Naive thymus-derived CD8-positive, alpha-beta T cell (primary cell): Measurements from ENCODE around the gene SMIM29. TPM values are rescaled to one million over a fixed set of nuclear protein-coding genes. Genes with fewer than 3 reads are reported as not detected.

Experiments used
- ATAC-seq, 2 donors: fragments of 150-1000 bp; cut with Tn5 transposase in 1 of 2; sonication (Bioruptor Pico), chemical (Tn5 transposase) in 1 of 2; 1 replicate in 1 of 2; 2 replicates in 1 of 2; pipeline ENCODE4 v1.10.0; 2021; ENCODE audit warnings: mild to moderate bottlenecking in 2 of 2, moderate library complexity in 2 of 2
- POLR2A ChIA-PET: fragments of 350-600 bp; sonication (Branson Sonifier 250); formaldehyde crosslinking; loops from one replicate; lab custom pipeline; 2021; ENCODE audit warnings: antibody characterized with exemption; lab: Charles Lee
- DNase-seq, 10 donors: peaks; one replicate each; pipeline versions ENCODE4 v3.0.0 to v3.0.0-alpha.2; 2020 to 2022
- H3K27ac Mint-ChIP-seq, 10 donors: one replicate each; pipeline ENCODE4 v1.8.0; 2020 to 2022; ENCODE audit warnings: mild to moderate bottlenecking in 10 of 10, mixed read lengths in 10 of 10, moderate library complexity in 4 of 10, inconsistent platforms in 1 of 10
- H3K27me3 Mint-ChIP-seq, 5 donors: one replicate each; pipeline ENCODE4 v1.8.0; 2021 to 2022; ENCODE audit warnings: mixed read lengths in 5 of 5
- H3K36me3 Mint-ChIP-seq, 3 donors: one replicate each; pipeline ENCODE4 v1.8.0; 2020 to 2022; ENCODE audit warnings: mixed read lengths in 3 of 3, mild to moderate bottlenecking in 2 of 3, inconsistent platforms in 1 of 3
- H3K4me1 Mint-ChIP-seq, 4 donors: one replicate each; pipeline ENCODE4 v1.8.0; 2021 to 2022; ENCODE audit warnings: mixed read lengths in 4 of 4
- H3K4me3 Mint-ChIP-seq, 10 donors: one replicate each; pipeline ENCODE4 v1.8.0; 2020 to 2022; ENCODE audit warnings: mild to moderate bottlenecking in 10 of 10, mixed read lengths in 10 of 10, moderate library complexity in 6 of 10, inconsistent platforms in 1 of 10
- H3K9me3 Mint-ChIP-seq, 9 donors: one replicate each; pipeline ENCODE4 v1.8.0; 2020 to 2022; ENCODE audit warnings: mixed read lengths in 9 of 9, mild to moderate bottlenecking in 3 of 9, inconsistent platforms in 1 of 9, moderate library complexity in 1 of 9
- polyA plus RNA-seq, 3 donors: library from polyadenylated mRNA; unstranded; fragments of 300-500 nt; fragmentation: Illumina TruSeq; gene quantifications; one replicate each; pipeline ENCODE4 v1.2.3, GENCODE V29; 2021
- total RNA-seq, 8 experiments: library from RNA in 2 of 8; stranded (reverse) in 2 of 8; gene quantifications; one replicate each; pipeline ENCODE4 v1.2.3 and lab custom pipeline; 2021 to 2026

SMIM29 gene
- total and polyA plus RNA-seq, 5 experiments from 2014 or later, result 21.0 to 45.4 (median 37.6) TPM

- no peaks in the 10 kb centered on the region for H3K36me3 Mint-ChIP-seq
- peaks cover 0 to 2% (median 0%) of the 10 kb centered on the region in 9 donors for H3K9me3 Mint-ChIP-seq
- ATAC-seq (no peak), DNase-seq (no peak)
- H3K27me3 Mint-ChIP-seq, result no peaks in the 10 kb centered on the region
- H3K27ac Mint-ChIP-seq, result peak overlapping the region in 6 of 10 donors; percentile 15 to 87 (median 62)
- H3K4me1 Mint-ChIP-seq, result peaks cover 8 to 23% (median 10%) of the 10 kb centered on the region in 4 donors
- peak overlapping the region in 1 of 10 donors; percentile 45 for H3K4me3 Mint-ChIP-seq
- POLR2A ChIA-PET, result interaction anchor here (0.7 kb wide), 1 partner anchor 14 kb away, joined by 3 read pairs; no protein-coding TSS in a partner anchor
Observed at GRCh38 chr6:34230653-34231371, 18.0 kb downstream of the SMIM29 start.

GRCh38 chr6:34229877-34230276 lies 18.9 kb downstream of the SMIM29 start:
- ATAC-seq (no peak), DNase-seq (no peak)
- Mint-ChIP-seq H3K4me1 (peaks cover 7 to 26% (median 9%) of the 10 kb centered on the region in 4 donors), H3K9me3 (peaks cover 0 to 2% (median 0%) of the 10 kb centered on the region in 9 donors), H3K4me3 (no peak overlapping the region), H3K36me3 (no peaks in the 10 kb centered on the region), H3K27me3 (no peaks in the 10 kb centered on the region), H3K27ac (peak overlapping the region in 2 of 10 donors; percentile 50 to 87)
- POLR2A ChIA-PET, result no interaction called here

GRCh38 chr6:34227761-34228421 lies 20.9 kb downstream of the SMIM29 start:
- H3K27ac Mint-ChIP-seq, result peak overlapping the region in 1 of 10 donors; percentile 58
- DNase-seq, result no peak
- no peak for ATAC-seq
- no peaks in the 10 kb centered on the region for H3K27me3 Mint-ChIP-seq
- peaks cover 6 to 39% (median 14%) of the 10 kb centered on the region in 4 donors for H3K4me1 Mint-ChIP-seq
- H3K36me3 Mint-ChIP-seq, result no peaks in the 10 kb centered on the region
- peaks cover 0 to 2% (median 0%) of the 10 kb centered on the region in 9 donors for H3K9me3 Mint-ChIP-seq
- POLR2A ChIA-PET, result interaction anchor here (3.1 kb wide), 1 partner anchor 9 kb away, joined by 22 read pairs; the partner anchor contains the start of gene HMGA1
- no peak overlapping the region for H3K4me3 Mint-ChIP-seq

- Mint-ChIP-seq H3K36me3 (no peaks in the 10 kb centered on the region), H3K9me3 (peaks cover 0 to 2% (median 0%) of the 10 kb centered on the region in 9 donors), H3K27me3 (no peaks in the 10 kb centered on the region), H3K4me1 (peaks cover 6 to 41% (median 15%) of the 10 kb centered on the region in 4 donors), H3K27ac (peak overlapping the region in 8 of 10 donors; percentile 27 to 75 (median 67)), H3K4me3 (no peak overlapping the region)
- ATAC-seq (no peak), DNase-seq (no peak)
- POLR2A ChIA-PET, result interaction anchor here (3.1 kb wide), 1 partner anchor 10 kb away, joined by 22 read pairs; the partner anchor contains the start of gene HMGA1
Observed at GRCh38 chr6:34226731-34227586, 21.8 kb downstream of the SMIM29 start.

GRCh38 chr6:34226066-34226465 lies 22.7 kb downstream of the SMIM29 start:
- POLR2A ChIA-PET, result interaction anchor here (3.1 kb wide), 1 partner anchor 10 kb away, joined by 22 read pairs; the partner anchor contains the start of gene HMGA1
- ATAC-seq, result no peak
- DNase-seq, result no peak
- Mint-ChIP-seq H3K4me1 (peaks cover 6 to 39% (median 15%) of the 10 kb centered on the region in 4 donors), H3K4me3 (no peak overlapping the region), H3K27ac (peak overlapping the region in 4 of 10 donors; percentile 49 to 76 (median 60)), H3K27me3 (no peaks in the 10 kb centered on the region), H3K9me3 (peaks cover 0 to 2% (median 0%) of the 10 kb centered on the region in 9 donors), H3K36me3 (no peaks in the 10 kb centered on the region)

- Mint-ChIP-seq H3K9me3 (peaks cover 0 to under 1% (median 0%) of the 10 kb centered on the region in 9 donors), H3K4me3 (peak overlapping the region in 3 of 10 donors; percentile 26 to 72 (median 65)), H3K27me3 (no peaks in the 10 kb centered on the region), H3K4me1 (peaks cover 5 to 36% (median 15%) of the 10 kb centered on the region in 4 donors), H3K27ac (peak overlapping the region in 6 of 10 donors; percentile 2 to 91 (median 71)), H3K36me3 (no peaks in the 10 kb centered on the region)
- ATAC-seq (no peak), DNase-seq (no peak)
- POLR2A ChIA-PET, result interaction anchor here (3.1 kb wide), 1 partner anchor 11 kb away, joined by 22 read pairs; the partner anchor contains the start of gene HMGA1
Observed at GRCh38 chr6:34225551-34225950, 23.3 kb downstream of the SMIM29 start.

- peak; percentile 95 to 97 for ATAC-seq
- Mint-ChIP-seq H3K36me3 (no peaks in the 10 kb centered on the region), H3K9me3 (no peaks in the 10 kb centered on the region), H3K27me3 (no peaks in the 10 kb centered on the region), H3K4me3 (peak overlapping the region; percentile 65 to 77 (median 69)), H3K4me1 (peaks cover 4 to 36% (median 15%) of the 10 kb centered on the region in 4 donors), H3K27ac (peak overlapping the region; percentile 82 to 96 (median 92))
- DNase-seq, result peak; percentile 81 to 98 (median 92)
- POLR2A ChIA-PET, result interaction anchor here (0.6 to 3.9 kb wide), 15 partner anchors 9 to 663 kb away, joined by 3 to 99 read pairs (median 4); partner anchors contain the start of genes HMGA1, LEMD2, NUDT3 and RPS10
Observed at GRCh38 chr6:34223956-34224940, 24.6 kb downstream of the SMIM29 start.

- DNase-seq, result no peak
- no peak for ATAC-seq
- POLR2A ChIA-PET, result interaction anchor here (0.6 to 3.9 kb wide), 13 partner anchors 8 to 664 kb away, joined by 3 to 99 read pairs (median 5); partner anchors contain the start of genes HMGA1, NUDT3, RPS10 and SMIM29
- Mint-ChIP-seq H3K4me3 (peak overlapping the region in 9 of 10 donors; percentile 29 to 77 (median 64)), H3K27me3 (no peaks in the 10 kb centered on the region), H3K9me3 (no peaks in the 10 kb centered on the region), H3K36me3 (no peaks in the 10 kb centered on the region), H3K4me1 (peaks cover 4 to 41% (median 16%) of the 10 kb centered on the region in 4 donors), H3K27ac (peak overlapping the region; percentile 63 to 96 (median 92))
Observed at GRCh38 chr6:34223381-34223955, 25.3 kb downstream of the SMIM29 start.

GRCh38 chr6:34218691-34219090 lies 30.1 kb downstream of the SMIM29 start:
- H3K9me3 Mint-ChIP-seq, result no peaks in the 10 kb centered on the region
- no peak for DNase-seq
- no peaks in the 10 kb centered on the region for H3K27me3 Mint-ChIP-seq
- H3K4me1 Mint-ChIP-seq, result peaks cover under 1 to 16% (median 8%) of the 10 kb centered on the region in 4 donors
- no peak overlapping the region for H3K4me3 Mint-ChIP-seq
- no peak overlapping the region for H3K27ac Mint-ChIP-seq
- no peak for ATAC-seq
- H3K36me3 Mint-ChIP-seq, result no peaks in the 10 kb centered on the region
- POLR2A ChIA-PET, result no interaction called here

- no peak for ATAC-seq
- Mint-ChIP-seq H3K9me3 (no peaks in the 10 kb centered on the region), H3K27me3 (no peaks in the 10 kb centered on the region), H3K36me3 (no peaks in the 10 kb centered on the region), H3K4me3 (no peak overlapping the region), H3K4me1 (peaks cover 0 to 6% (median 2%) of the 10 kb centered on the region in 4 donors), H3K27ac (peak overlapping the region in 1 of 10 donors; percentile 0)
- POLR2A ChIA-PET, result interaction anchor here (1.6 kb wide), 1 partner anchor 23 kb away, joined by 4 read pairs; the partner anchor contains the start of gene HMGA1
- no peak for DNase-seq
Observed at GRCh38 chr6:34213772-34214171, 35.0 kb downstream of the SMIM29 start.
